ENCODE results near the gene C1QTNF7.

Gene C1QTNF7

DNA sequence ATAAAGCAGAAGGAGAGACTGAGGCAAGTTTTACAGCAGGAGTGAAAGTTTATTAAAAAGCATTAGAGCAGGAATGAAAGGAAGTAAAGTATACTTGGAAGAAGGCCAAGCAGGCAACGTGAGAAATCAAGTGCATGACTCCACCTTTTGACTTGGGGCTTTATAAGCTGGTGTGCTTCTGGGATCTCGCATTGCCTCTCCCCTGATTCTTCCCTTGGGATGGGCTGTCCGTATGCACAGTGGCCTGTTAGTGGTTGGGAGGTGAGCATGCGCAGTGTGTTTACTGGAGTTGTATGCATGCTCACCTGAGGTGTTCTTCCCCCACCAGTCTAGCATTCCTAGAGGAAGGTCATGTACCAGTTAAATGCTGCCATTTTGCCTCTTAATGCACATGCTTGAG lies 29.1 kb upstream of the C1QTNF7 start:
- H3K79me2 ChIP-seq (ENCODE audit: insufficient read depth, low read depth), result no peaks in the 10 kb centered on the region
- no peak for TF ChIP-seq CTCF (conservative IDR thresholded peaks at IDR 0.05; ENCODE audit: low read depth, low read length)
- H3K4me1 ChIP-seq (ENCODE audit: low read depth, poor library complexity, severe bottlenecking), result no peaks in the 10 kb centered on the region
- H3K4me2 ChIP-seq, result no peak overlapping the region
- H3K36me3 ChIP-seq (ENCODE audit: insufficient read depth), result no peaks in the 10 kb centered on the region
- no peaks in the 10 kb centered on the region for H3K27me3 ChIP-seq (ENCODE audit: insufficient read depth, low read depth)
- H3K27ac ChIP-seq, result no peak overlapping the region
- H4K20me1 ChIP-seq (ENCODE audit: insufficient read depth), result no peaks in the 10 kb centered on the region
- H3K4me3 ChIP-seq (IDR thresholded peaks at IDR 0.05; ENCODE audit: insufficient read depth, low read depth, low read length), result no peak overlapping the region
- no peak overlapping the region for H3K9ac ChIP-seq
- no peak overlapping the region for H2AFZ ChIP-seq (ENCODE audit: low read depth)

GRCh38 chr4:15400226-15400625 lies 27.6 kb upstream of the C1QTNF7 start:
- TF ChIP-seq CTCF (conservative IDR thresholded peaks at IDR 0.05; ENCODE audit: low read depth, low read length), result no peak
- Histone ChIP-seq H3K79me2 (ENCODE audit: insufficient read depth, low read depth) (no peaks in the 10 kb centered on the region), H3K27me3 (ENCODE audit: insufficient read depth, low read depth) (no peaks in the 10 kb centered on the region), H3K36me3 (ENCODE audit: insufficient read depth) (no peaks in the 10 kb centered on the region), H3K4me2 (no peak overlapping the region), H2AFZ (ENCODE audit: low read depth) (no peak overlapping the region), H3K4me1 (ENCODE audit: low read depth, poor library complexity, severe bottlenecking) (no peaks in the 10 kb centered on the region), H3K4me3 (IDR thresholded peaks at IDR 0.05; ENCODE audit: insufficient read depth, low read depth, low read length) (no peak overlapping the region), H3K27ac (no peak overlapping the region), H3K9ac (no peak overlapping the region), H4K20me1 (ENCODE audit: insufficient read depth) (no peaks in the 10 kb centered on the region)

- H3K79me2 ChIP-seq (ENCODE audit: insufficient read depth, low read depth), result no peaks in the 10 kb centered on the region
- no peaks in the 10 kb centered on the region for H3K4me1 ChIP-seq (ENCODE audit: low read depth, poor library complexity, severe bottlenecking)
- no peak overlapping the region for H2AFZ ChIP-seq (ENCODE audit: low read depth)
- no peak overlapping the region for H3K27ac ChIP-seq
- no peak overlapping the region for H3K4me2 ChIP-seq
- no peaks in the 10 kb centered on the region for H4K20me1 ChIP-seq (ENCODE audit: insufficient read depth)
- H3K27me3 ChIP-seq (ENCODE audit: insufficient read depth, low read depth), result no peaks in the 10 kb centered on the region
- H3K9ac ChIP-seq, result no peak overlapping the region
- no peak overlapping the region for H3K4me3 ChIP-seq (IDR thresholded peaks at IDR 0.05; ENCODE audit: insufficient read depth, low read depth, low read length)
- H3K36me3 ChIP-seq (ENCODE audit: insufficient read depth), result no peaks in the 10 kb centered on the region
- no peak for TF ChIP-seq CTCF (conservative IDR thresholded peaks at IDR 0.05; ENCODE audit: low read depth, low read length)
Observed at GRCh38 chr4:15400981-15401671, 26.7 kb upstream of the C1QTNF7 start.

DNA sequence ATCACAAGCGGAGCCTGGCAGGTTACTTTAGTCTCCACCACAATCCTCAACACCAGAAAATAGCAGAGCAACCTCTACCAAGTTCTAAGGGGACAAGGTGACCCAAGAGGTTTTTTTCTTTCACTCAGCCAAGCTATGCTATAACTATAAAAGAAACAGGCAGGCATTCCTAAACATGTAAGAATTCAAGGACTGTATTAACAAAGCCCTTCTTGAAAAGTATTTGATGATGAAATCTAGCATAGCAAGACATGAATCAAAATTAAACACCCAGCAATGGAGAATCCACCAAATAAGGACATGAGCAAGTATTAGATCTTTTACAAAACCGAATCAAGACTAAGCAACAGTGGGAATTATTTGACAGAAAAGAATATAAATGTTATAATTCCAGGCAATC lies 25.7 kb upstream of the C1QTNF7 start:
- H2AFZ ChIP-seq (ENCODE audit: low read depth), result no peak overlapping the region
- no peak overlapping the region for H3K4me2 ChIP-seq

More for the DNA sequence above, 25.7 kb upstream of the C1QTNF7 start:
- no peaks in the 10 kb centered on the region for H3K4me1 ChIP-seq (ENCODE audit: low read depth, poor library complexity, severe bottlenecking)
- no peaks in the 10 kb centered on the region for H4K20me1 ChIP-seq (ENCODE audit: insufficient read depth)
- no peak overlapping the region for H3K27ac ChIP-seq
- no peaks in the 10 kb centered on the region for H3K27me3 ChIP-seq (ENCODE audit: insufficient read depth, low read depth)
- H3K36me3 ChIP-seq (ENCODE audit: insufficient read depth), result no peaks in the 10 kb centered on the region
- H3K4me3 ChIP-seq (IDR thresholded peaks at IDR 0.05; ENCODE audit: insufficient read depth, low read depth, low read length), result no peak overlapping the region
- no peaks in the 10 kb centered on the region for H3K79me2 ChIP-seq (ENCODE audit: insufficient read depth, low read depth)
- TF ChIP-seq CTCF (conservative IDR thresholded peaks at IDR 0.05; ENCODE audit: low read depth, low read length), result no peak
- H3K9ac ChIP-seq, result no peak overlapping the region

Data from KMS-11 (cell line).